GM19023 (cell line): ENCODE data around the gene CCDC47.
"Not testable (repeated sequence)": the region's sequence is repeated elsewhere in the genome, so short reads cannot be mapped to it uniquely, and the experiment has no call there.

Experiments
- ATAC-seq: cut with Tn5 transposase; IDR thresholded peaks from one replicate; pipeline ENCODE4 v1.9.1; 2021; ENCODE audit warnings: mild to moderate bottlenecking, moderate library complexity; ENCODE audit not compliant: unreplicated experiment

CCDC47 gene

GRCh38 chr17:63740464-63741142 lies 32.8 kb downstream of the CCDC47 start:
- ATAC-seq = no peak

- no peak for ATAC-seq
Observed at GRCh38 chr17:63735691-63736090, 37.7 kb downstream of the CCDC47 start.

GRCh38 chr17:63722403-63722802 lies 51.0 kb downstream of the CCDC47 start:
- no peak for ATAC-seq

- not testable (repeated sequence) for ATAC-seq
Observed at GRCh38 chr17:63720194-63720593, 53.2 kb downstream of the CCDC47 start.

- no peak for ATAC-seq
Observed at GRCh38 chr17:63718988-63719387, 54.4 kb downstream of the CCDC47 start.

- no peak for ATAC-seq
Observed at GRCh38 chr17:63716426-63716825, 57.0 kb downstream of the CCDC47 start.

GRCh38 chr17:63714550-63715277 lies 58.7 kb downstream of the CCDC47 start:
- no peak for ATAC-seq

- no peak for ATAC-seq
Observed at GRCh38 chr17:63709110-63709509, 64.3 kb downstream of the CCDC47 start.

- ATAC-seq = no peak
Observed at GRCh38 chr17:63707151-63707550, 66.2 kb downstream of the CCDC47 start.

- no peak for ATAC-seq
Observed at GRCh38 chr17:63706336-63707082, 66.9 kb downstream of the CCDC47 start.

GRCh38 chr17:63705657-63706056 lies 67.7 kb downstream of the CCDC47 start:
- no peak for ATAC-seq

GRCh38 chr17:63704836-63705235 lies 68.6 kb downstream of the CCDC47 start:
- no peak for ATAC-seq

GRCh38 chr17:63704259-63704576 lies 69.2 kb downstream of the CCDC47 start:
- no peak for ATAC-seq

GRCh38 chr17:63703556-63704258 lies 69.7 kb downstream of the CCDC47 start:
- no peak for ATAC-seq

- no peak for ATAC-seq
Observed at GRCh38 chr17:63703029-63703428, 70.4 kb downstream of the CCDC47 start.

GRCh38 chr17:63702721-63703015 lies 70.7 kb downstream of the CCDC47 start:
- ATAC-seq = no peak

GRCh38 chr17:63701868-63702720 lies 71.3 kb downstream of the CCDC47 start:
- ATAC-seq = no peak

GRCh38 chr17:63701456-63701820 lies 72.0 kb downstream of the CCDC47 start:
- ATAC-seq = no peak

- ATAC-seq = no peak
Observed at GRCh38 chr17:63700528-63701455, 72.6 kb downstream of the CCDC47 start.
